Neutrophil (primary cell): ENCODE measurements around the gene DNAJC12.
"Not testable (repeated sequence)": the region's sequence is repeated elsewhere in the genome, so short reads cannot be mapped to it uniquely, and the experiment has no call there.

Source experiments
- H3K27ac ChIP-seq: fragments of 200-600 bp; sonication (generic); 2 replicates; pipeline ENCODE4 v1.5.1; 2016; ENCODE audit warnings: mild to moderate bottlenecking, moderate library complexity
- H3K27me3 ChIP-seq: fragments of 200-600 bp; sonication (generic); 2 replicates; pipeline ENCODE4 v1.6.0; 2016; ENCODE audit warnings: mild to moderate bottlenecking
- H3K36me3 ChIP-seq: fragments of 200-600 bp; sonication (generic); 2 replicates; pipeline ENCODE4 v1.5.1; 2017
- H3K4me1 ChIP-seq, 2 experiments: fragments of 200-600 bp in 1 of 2; sonication (generic) in 1 of 2; 1 replicate in 1 of 2; 2 replicates in 1 of 2; pipeline versions ENCODE4 v1.5.1 to v1.6.1; 2013 to 2016; ENCODE audit warnings: low read depth in 1 of 2, low read length in 1 of 2, mild to moderate bottlenecking in 1 of 2, moderate library complexity in 1 of 2; ENCODE audit not compliant: control insufficient read depth in 1 of 2, insufficient read depth in 1 of 2
- H3K4me3 ChIP-seq, 2 experiments: fragments of 200-600 bp in 1 of 2; sonication (generic) in 1 of 2; 1 replicate in 1 of 2; 2 replicates in 1 of 2; pipeline ENCODE4 v1.5.1; 2013 to 2016; ENCODE audit warnings: low read depth in 1 of 2, low read length in 1 of 2, mild to moderate bottlenecking in 1 of 2, moderate library complexity in 1 of 2
- H3K9me3 ChIP-seq: fragments of 200-600 bp; sonication (generic); 2 replicates; pipeline ENCODE4 v1.5.1; 2016
- TF ChIP-seq, protein P1 (sequence below): fragments of 200-600 bp; sonication (generic); IDR thresholded peaks from 2 replicates; pipeline ENCODE4 v1.5.1; 2016; ENCODE audit warnings: antibody characterized with exemption

Gene DNAJC12

GRCh38 chr10:67849331-67850011, 11.5 kb upstream of the DNAJC12 start:
- Histone ChIP-seq H3K4me3 (peak overlapping the region; percentile 82 to 99), H3K9me3 (no peaks in the 10 kb centered on the region), H3K27me3 (no peaks in the 10 kb centered on the region), H3K36me3 (no peaks in the 10 kb centered on the region), H3K27ac (peak overlapping the region; percentile 84), H3K4me1 (peaks cover 5 to 8% of the 10 kb centered on the region in 2 experiments)
- TF ChIP-seq, protein P1, sequence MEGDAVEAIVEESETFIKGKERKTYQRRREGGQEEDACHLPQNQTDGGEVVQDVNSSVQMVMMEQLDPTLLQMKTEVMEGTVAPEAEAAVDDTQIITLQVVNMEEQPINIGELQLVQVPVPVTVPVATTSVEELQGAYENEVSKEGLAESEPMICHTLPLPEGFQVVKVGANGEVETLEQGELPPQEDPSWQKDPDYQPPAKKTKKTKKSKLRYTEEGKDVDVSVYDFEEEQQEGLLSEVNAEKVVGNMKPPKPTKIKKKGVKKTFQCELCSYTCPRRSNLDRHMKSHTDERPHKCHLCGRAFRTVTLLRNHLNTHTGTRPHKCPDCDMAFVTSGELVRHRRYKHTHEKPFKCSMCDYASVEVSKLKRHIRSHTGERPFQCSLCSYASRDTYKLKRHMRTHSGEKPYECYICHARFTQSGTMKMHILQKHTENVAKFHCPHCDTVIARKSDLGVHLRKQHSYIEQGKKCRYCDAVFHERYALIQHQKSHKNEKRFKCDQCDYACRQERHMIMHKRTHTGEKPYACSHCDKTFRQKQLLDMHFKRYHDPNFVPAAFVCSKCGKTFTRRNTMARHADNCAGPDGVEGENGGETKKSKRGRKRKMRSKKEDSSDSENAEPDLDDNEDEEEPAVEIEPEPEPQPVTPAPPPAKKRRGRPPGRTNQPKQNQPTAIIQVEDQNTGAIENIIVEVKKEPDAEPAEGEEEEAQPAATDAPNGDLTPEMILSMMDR, result no peak

GRCh38 chr10:67843284-67843683, 5.3 kb upstream of the DNAJC12 start:
- Histone ChIP-seq H3K27me3 (no peaks in the 10 kb centered on the region), H3K27ac (no peak overlapping the region), H3K9me3 (no peaks in the 10 kb centered on the region), H3K36me3 (no peaks in the 10 kb centered on the region), H3K4me3 (no peak overlapping the region), H3K4me1 (no peaks in the 10 kb centered on the region)
- TF ChIP-seq, protein P1, result no peak

- no peaks in the 10 kb centered on the region for H3K4me1 ChIP-seq
- H3K36me3 ChIP-seq, result no peaks in the 10 kb centered on the region
- TF ChIP-seq, protein P1, result no peak
- H3K27ac ChIP-seq, result no peak overlapping the region
- H3K9me3 ChIP-seq, result no peaks in the 10 kb centered on the region
- H3K4me3 ChIP-seq, result no peak overlapping the region
- H3K27me3 ChIP-seq, result no peaks in the 10 kb centered on the region
Observed at GRCh38 chr10:67841737-67842136, 3.7 kb upstream of the DNAJC12 start.

DNA sequence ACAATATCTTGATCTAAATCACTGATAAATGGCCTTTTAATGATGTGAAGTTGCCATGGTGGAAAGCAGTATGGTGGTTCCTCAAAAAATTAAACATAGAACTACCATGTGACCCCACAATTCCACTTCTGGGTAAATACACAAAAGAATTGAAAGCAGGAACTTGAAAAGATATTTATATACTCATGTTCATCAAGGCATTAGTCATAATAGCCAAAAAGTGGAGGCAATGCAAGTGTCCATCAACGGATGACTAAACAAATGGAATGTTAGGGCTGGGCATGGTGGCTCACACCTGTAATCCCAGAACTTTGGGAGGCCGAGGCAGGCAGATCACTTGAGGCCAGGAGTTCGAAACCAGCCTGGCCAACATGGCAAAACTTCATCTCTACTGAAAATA, 2.0 kb upstream of the DNAJC12 start:
- Histone ChIP-seq H3K27me3 (no peaks in the 10 kb centered on the region), H3K36me3 (no peaks in the 10 kb centered on the region), H3K4me3 (no peak overlapping the region), H3K4me1 (no peaks in the 10 kb centered on the region), H3K27ac (no peak overlapping the region), H3K9me3 (no peaks in the 10 kb centered on the region)
- TF ChIP-seq, protein P1, result no peak

DNA sequence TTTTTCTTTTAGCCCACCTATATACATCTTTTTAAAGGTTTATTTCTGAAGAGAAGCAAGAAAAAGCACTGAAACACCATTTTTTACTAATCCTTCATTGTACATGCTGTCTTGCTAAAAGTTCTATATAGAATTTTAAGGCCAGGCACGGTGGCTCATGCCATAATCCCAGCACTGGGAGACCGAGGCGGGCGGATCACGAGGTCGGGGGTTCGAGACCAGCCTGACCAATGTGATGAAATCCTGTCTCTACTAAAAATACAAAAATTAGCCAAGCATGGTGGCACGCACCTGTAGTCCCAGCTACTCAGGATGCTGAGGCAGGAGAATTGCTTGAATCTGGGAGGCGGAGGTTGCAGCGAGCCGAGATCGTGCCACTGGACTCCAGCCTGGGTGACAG, 1.5 kb upstream of the DNAJC12 start:
- not testable (repeated sequence) for H3K27ac ChIP-seq, H3K27me3 ChIP-seq, H3K36me3 ChIP-seq, H3K4me1 ChIP-seq, H3K4me3 ChIP-seq, H3K9me3 ChIP-seq

GRCh38 chr10:67836972-67837371, 1.0 kb downstream of the DNAJC12 start:
- Histone ChIP-seq H3K9me3 (no peaks in the 10 kb centered on the region), H3K27me3 (no peaks in the 10 kb centered on the region), H3K27ac (no peak overlapping the region), H3K4me1 (no peaks in the 10 kb centered on the region), H3K36me3 (no peaks in the 10 kb centered on the region), H3K4me3 (no peak overlapping the region)
- TF ChIP-seq, protein P1, result no peak
